Uterus (tissue), 4 donors: ENCODE results near the gene USF2. TPM values are rescaled to one million over a fixed set of nuclear protein-coding genes. Genes with fewer than 3 reads are reported as not detected.

Experiments used
- DNase-seq, 2 donors: peaks; one replicate each; pipeline ENCODE4 v3.0.0-alpha.2; 2019 to 2020
- H3K27ac ChIP-seq, 2 donors: fragments of 200-600 bp; sonication (generic); 1 replicate in 1 of 2; 2 replicates in 1 of 2; pipeline ENCODE4 v1.5.1; 2016 to 2018
- H3K27me3 ChIP-seq, 2 donors: fragments of 200-600 bp; sonication (generic); one replicate each; pipeline ENCODE4 v1.5.1; 2018 to 2019; ENCODE audit warnings: control low read depth in 1 of 2
- H3K36me3 ChIP-seq, 2 donors: fragments of 200-600 bp; sonication (generic); one replicate each; pipeline ENCODE4 v1.5.1; 2019; ENCODE audit warnings: control low read depth in 1 of 2
- H3K4me1 ChIP-seq, 2 donors: fragments of 200-600 bp; sonication (generic); one replicate each; pipeline ENCODE4 v1.5.1; 2018 to 2019; ENCODE audit warnings: control low read depth in 1 of 2
- H3K4me3 ChIP-seq, 2 donors: fragments of 200-600 bp; sonication (generic); 1 replicate in 1 of 2; 2 replicates in 1 of 2; pipeline ENCODE4 v1.5.1; 2018 to 2019; ENCODE audit warnings: mild to moderate bottlenecking in 1 of 2
- H3K9me3 ChIP-seq, 2 donors: fragments of 200-600 bp; sonication (generic); one replicate each; pipeline ENCODE4 v1.5.1; 2019; ENCODE audit warnings: control low read depth in 1 of 2
- POLR2A ChIP-seq, 2 donors: fragments of 450-650 bp; IDR thresholded peaks; one replicate each; pipeline ENCODE4 v1.6.1; 2016; ENCODE audit warnings: antibody characterized with exemption in 2 of 2, mild to moderate bottlenecking in 1 of 2, moderate library complexity in 1 of 2
- intact Hi-C: fragments of 100-400 bp; cut with DNase I; formaldehyde crosslinking; loops from one replicate; pipeline ENCODE4 v1.15.1; 2023; ENCODE audit warnings: low total_unique reads
- total RNA-seq, 4 donors: library from RNA; depleted of rRNA in 3 of 4; stranded (reverse); fragments of >200 nt in 3 of 4; gene quantifications; one replicate each; pipeline versions ENCODE4 v1.1.0 to v1.2.4, GENCODE V29; 2014 to 2023
- TF ChIP-seq, protein P1 (sequence below), 4 experiments: fragments of 200-600 bp in 2 of 4; fragments of 450-650 bp in 2 of 4; sonication (generic) in 2 of 4; IDR thresholded peaks; one replicate each; pipeline ENCODE4 v1.5.1; 2016 to 2019; ENCODE audit warnings: antibody characterized with exemption in 4 of 4, mild to moderate bottlenecking in 2 of 4, moderate library complexity in 1 of 4
- donor health status: DM: yes; HTN: yes; CAD: no.

USF2 gene
- total RNA-seq, 4 donors from 2014 or later: 48.8 to 155 (median 87.5) TPM

DNA sequence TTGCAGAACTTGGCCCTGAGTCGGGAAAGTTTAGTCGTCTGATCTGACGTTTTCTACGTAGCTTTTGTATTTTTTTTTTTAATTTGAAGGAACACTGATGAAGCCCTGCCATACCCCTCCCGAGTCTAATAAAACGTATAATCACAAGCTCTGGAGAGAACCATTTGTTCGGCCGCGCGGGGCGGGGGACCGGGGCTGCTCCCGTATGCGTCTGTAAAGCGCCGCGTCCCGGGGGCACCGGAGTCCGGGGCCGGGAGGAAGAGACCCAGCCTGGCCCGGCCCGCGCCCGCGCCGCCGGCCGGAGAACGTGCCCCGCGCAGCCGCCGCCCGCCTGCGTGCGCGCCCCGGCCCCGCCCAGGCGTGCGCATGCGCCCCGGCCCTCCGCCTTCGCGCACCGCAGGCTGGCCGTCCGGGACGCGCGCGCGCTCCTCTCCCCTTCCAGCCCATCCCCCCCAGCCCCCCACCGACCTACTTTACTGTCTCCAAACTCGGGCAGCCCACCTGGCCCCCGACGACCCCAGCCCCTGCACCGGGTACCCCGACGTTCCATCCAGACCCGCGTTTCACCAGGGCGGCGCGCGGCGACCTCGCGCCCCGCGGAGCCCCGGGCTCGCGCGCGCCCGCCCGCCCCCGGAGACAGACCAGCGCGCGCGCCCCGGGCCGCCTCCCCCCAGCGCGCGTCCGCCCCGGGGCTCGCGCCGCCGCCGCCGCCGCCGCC is 785 bp upstream of the USF2 start:
- intact Hi-C loops: no loop called here
- H3K4me1 ChIP-seq: peaks cover 0 to 4% of the 10 kb centered on the region in 2 donors
- DNase-seq: peak; percentile 65 to 79
- H3K9me3 ChIP-seq: no peaks in the 10 kb centered on the region
- H3K27me3 ChIP-seq: no peaks in the 10 kb centered on the region
- TF ChIP-seq POLR2A (IDR thresholded peaks at IDR 0.05): peak; percentile 24 to 81
- TF ChIP-seq, protein P1, sequence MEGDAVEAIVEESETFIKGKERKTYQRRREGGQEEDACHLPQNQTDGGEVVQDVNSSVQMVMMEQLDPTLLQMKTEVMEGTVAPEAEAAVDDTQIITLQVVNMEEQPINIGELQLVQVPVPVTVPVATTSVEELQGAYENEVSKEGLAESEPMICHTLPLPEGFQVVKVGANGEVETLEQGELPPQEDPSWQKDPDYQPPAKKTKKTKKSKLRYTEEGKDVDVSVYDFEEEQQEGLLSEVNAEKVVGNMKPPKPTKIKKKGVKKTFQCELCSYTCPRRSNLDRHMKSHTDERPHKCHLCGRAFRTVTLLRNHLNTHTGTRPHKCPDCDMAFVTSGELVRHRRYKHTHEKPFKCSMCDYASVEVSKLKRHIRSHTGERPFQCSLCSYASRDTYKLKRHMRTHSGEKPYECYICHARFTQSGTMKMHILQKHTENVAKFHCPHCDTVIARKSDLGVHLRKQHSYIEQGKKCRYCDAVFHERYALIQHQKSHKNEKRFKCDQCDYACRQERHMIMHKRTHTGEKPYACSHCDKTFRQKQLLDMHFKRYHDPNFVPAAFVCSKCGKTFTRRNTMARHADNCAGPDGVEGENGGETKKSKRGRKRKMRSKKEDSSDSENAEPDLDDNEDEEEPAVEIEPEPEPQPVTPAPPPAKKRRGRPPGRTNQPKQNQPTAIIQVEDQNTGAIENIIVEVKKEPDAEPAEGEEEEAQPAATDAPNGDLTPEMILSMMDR (IDR thresholded peaks at IDR 0.05): no peak
- H3K36me3 ChIP-seq: no peaks in the 10 kb centered on the region
- H3K27ac ChIP-seq: peak overlapping the region; percentile 99
- peak overlapping the region; percentile 74 to 83 for H3K4me3 ChIP-seq

DNA sequence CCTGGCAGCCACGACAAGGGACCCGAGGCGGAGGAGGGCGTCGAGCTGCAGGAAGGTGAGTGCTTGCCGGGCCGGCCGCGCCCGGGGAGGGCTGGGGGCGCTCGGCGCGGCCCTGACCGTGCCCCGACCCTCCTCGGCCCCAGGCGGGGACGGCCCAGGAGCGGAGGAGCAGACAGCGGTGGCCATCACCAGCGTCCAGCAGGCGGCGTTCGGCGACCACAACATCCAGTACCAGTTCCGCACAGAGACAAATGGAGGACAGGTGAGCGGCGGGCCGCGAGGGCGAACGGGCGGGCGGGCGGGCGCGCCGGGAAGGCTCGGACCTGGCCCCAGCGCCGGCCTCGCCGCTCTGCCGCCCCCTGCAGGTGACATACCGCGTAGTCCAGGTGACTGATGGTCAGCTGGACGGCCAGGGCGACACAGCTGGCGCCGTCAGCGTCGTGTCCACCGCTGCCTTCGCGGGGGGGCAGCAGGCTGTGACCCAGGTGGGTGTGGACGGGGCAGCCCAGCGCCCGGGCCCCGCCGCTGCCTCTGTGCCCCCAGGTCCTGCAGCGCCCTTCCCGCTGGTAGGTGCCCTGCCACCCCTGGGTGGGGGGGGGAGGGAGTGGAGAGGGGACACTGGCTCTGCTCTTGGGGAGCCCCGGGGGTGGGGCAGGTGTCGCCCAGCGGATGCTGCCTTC is 816 bp downstream of the USF2 start:
- H3K4me3 ChIP-seq: peak overlapping the region; percentile 74 to 83
- no peak for TF ChIP-seq POLR2A (IDR thresholded peaks at IDR 0.05)
- TF ChIP-seq, protein P1 (IDR thresholded peaks at IDR 0.05): peak; percentile 51 to 78 (median 56)
- no peaks in the 10 kb centered on the region for H3K9me3 ChIP-seq
- peak overlapping the region; percentile 99 for H3K27ac ChIP-seq
- DNase-seq: peak; percentile 82
- H3K36me3 ChIP-seq: no peaks in the 10 kb centered on the region
- H3K27me3 ChIP-seq: no peaks in the 10 kb centered on the region
- H3K4me1 ChIP-seq: peaks cover 0 to 4% of the 10 kb centered on the region in 2 donors
- intact Hi-C loops: no loop called here

DNA sequence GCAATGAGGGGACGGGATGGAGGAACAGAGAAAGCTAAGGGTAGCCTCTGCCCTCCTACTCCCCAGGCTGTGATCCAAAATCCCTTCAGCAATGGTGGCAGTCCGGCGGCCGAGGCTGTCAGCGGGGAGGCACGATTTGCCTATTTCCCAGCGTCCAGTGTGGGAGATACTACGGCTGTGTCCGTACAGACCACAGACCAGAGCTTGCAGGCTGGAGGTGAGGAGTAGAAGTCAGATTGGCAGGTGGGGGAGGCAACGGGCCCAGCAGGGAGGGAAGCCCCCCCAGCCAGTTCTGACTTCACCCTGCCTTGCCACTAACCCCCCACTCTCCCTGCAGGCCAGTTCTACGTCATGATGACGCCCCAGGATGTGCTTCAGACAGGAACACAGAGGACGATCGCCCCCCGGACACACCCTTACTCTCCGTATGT is 1.6 kb downstream of the USF2 start:
- Histone ChIP-seq H3K36me3 (no peaks in the 10 kb centered on the region), H3K27me3 (no peaks in the 10 kb centered on the region), H3K9me3 (no peaks in the 10 kb centered on the region), H3K4me1 (peaks cover 0 to 4% of the 10 kb centered on the region in 2 donors), H3K27ac (peak overlapping the region in 1 of 2 donors; percentile 99), H3K4me3 (no peak overlapping the region)
- TF ChIP-seq POLR2A (IDR thresholded peaks at IDR 0.05): no peak
- DNase-seq: no peak
- intact Hi-C loops: no loop called here

DNA sequence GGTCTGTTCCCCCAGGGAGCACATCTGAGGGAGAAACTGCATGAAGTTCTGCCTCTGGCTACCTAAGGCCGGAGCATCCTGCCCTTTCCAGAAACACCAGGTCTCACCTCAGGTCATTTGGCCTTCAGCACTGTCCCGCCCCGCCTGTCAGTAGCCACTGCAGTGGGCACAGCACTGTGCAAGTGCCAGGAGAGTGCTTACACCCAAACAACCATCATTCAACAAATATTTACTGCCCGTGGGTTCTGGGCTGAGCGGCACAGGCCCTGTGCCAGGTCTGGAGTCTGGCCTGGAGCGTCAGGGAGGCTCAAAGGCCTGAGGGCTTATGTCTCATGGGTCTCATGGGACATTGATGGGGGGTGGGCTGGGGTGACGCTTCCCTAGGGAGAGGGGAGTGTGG is 2.8 kb downstream of the USF2 start:
- H3K4me1 ChIP-seq: peaks cover 0 to 4% of the 10 kb centered on the region in 2 donors

DNA sequence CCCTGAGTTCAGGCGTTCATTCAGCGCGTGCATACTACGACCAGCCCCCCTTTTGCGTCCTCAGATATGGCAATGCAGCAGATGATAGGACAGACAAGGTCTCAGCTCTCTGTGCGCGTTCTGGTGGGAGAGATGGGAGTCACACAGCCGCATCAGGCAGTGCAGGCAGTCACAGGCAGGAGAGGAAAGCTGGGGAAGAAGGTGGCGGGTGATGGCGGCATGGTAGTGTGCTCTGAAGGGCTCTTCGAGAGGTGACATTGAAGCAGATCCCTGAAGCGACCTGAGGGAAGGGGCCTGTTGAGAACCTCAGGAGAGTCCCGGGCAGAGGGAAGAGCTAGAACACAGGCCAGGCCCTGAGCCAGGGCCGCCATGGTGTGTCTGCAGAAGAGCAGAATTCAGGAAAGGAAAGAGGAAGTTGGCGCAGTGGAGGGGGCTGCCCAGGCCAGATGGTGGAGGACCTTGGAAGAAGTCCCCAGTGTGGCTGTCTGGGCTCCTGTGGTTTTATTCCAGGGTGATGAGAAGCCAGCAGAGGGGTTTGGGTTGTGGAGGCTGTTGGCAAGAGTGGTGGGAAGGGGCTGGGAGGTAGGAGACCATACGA is 3.5 kb downstream of the USF2 start:
- H3K27ac ChIP-seq: no peak overlapping the region
- H3K36me3 ChIP-seq: no peaks in the 10 kb centered on the region
- H3K4me3 ChIP-seq: no peak overlapping the region
- no peak for TF ChIP-seq POLR2A (IDR thresholded peaks at IDR 0.05)
- TF ChIP-seq, protein P1 (IDR thresholded peaks at IDR 0.05): no peak
- intact Hi-C loops: no loop called here
- DNase-seq: no peak
- no peaks in the 10 kb centered on the region for H3K27me3 ChIP-seq
- no peaks in the 10 kb centered on the region for H3K9me3 ChIP-seq
- peaks cover 0 to 4% of the 10 kb centered on the region in 2 donors for H3K4me1 ChIP-seq

More for the DNA sequence above, 2.8 kb downstream of the USF2 start:
- Histone ChIP-seq H3K4me3 (no peak overlapping the region), H3K9me3 (no peaks in the 10 kb centered on the region), H3K36me3 (no peaks in the 10 kb centered on the region), H3K27ac (no peak overlapping the region), H3K27me3 (no peaks in the 10 kb centered on the region)
- intact Hi-C loops: no loop called here
- no peak for DNase-seq
- TF ChIP-seq POLR2A (IDR thresholded peaks at IDR 0.05): no peak
- TF ChIP-seq, protein P1 (IDR thresholded peaks at IDR 0.05): no peak
